Lower leg skin (tissue), 4 donors: Measurements from ENCODE around the gene MC2R. TPM values are rescaled to one million over a fixed set of nuclear protein-coding genes. Genes with fewer than 3 reads are reported as not detected.
A peak's percentile ranks its signal among the peaks of the same experiment; 100 is the strongest.

Source experiments
- DNase-seq, 2 donors: peaks; one replicate each; pipeline ENCODE4 v3.0.0-alpha.2; 2019; ENCODE audit warnings: low spot score in 2 of 2
- H3K4me3 ChIP-seq: fragments of 200-600 bp; sonication (generic); 2 replicates; pipeline ENCODE4 v1.5.1; 2017; ENCODE audit warnings: mild to moderate bottlenecking, low read depth; ENCODE audit not compliant: poor library complexity, severe bottlenecking
- CTCF ChIP-seq, 3 donors: fragments of 450-650 bp; IDR thresholded peaks; one replicate each; pipeline ENCODE4 v1.5.1; 2016; ENCODE audit warnings: antibody characterized with exemption in 3 of 3, mild to moderate bottlenecking in 3 of 3, moderate library complexity in 2 of 3
- POLR2A ChIP-seq, 2 donors: fragments of 450-650 bp; IDR thresholded peaks; one replicate each; pipeline ENCODE4 v1.6.1; 2016 to 2017; ENCODE audit warnings: antibody characterized with exemption in 2 of 2, mild to moderate bottlenecking in 1 of 2, moderate library complexity in 1 of 2
- WGBS, 2 donors: methylation state at CpG; one replicate each; pipeline ENCODE4 v1.1.5; 2018; 5-methylcytosine and 5-hydroxymethylcytosine counted together
- intact Hi-C: fragments of 100-400 bp; cut with DNase I; formaldehyde crosslinking; loops from one replicate; pipeline ENCODE4 v1.15.0; 2023; ENCODE audit warnings: low total_unique reads
- total RNA-seq, 4 donors: library from RNA; depleted of rRNA; stranded (reverse); fragments of >200 nt; gene quantifications; one replicate each; pipeline ENCODE4 v1.1.0, GENCODE V29; 2016

The MC2R gene
- total RNA-seq, 4 donors from 2014 or later, result not detected

GRCh38 chr18:13915995-13916431, 677 bp upstream of the MC2R start:
- WGBS, 2 donors, result 27 to 41% methylated on average over 7 of the region's 7 CpGs
- TF ChIP-seq CTCF (IDR thresholded peaks at IDR 0.05) (no peak), POLR2A (IDR thresholded peaks at IDR 0.05) (no peak)
- intact Hi-C loops, result no loop called here
- H3K4me3 ChIP-seq, result no peak overlapping the region
- peak in 1 of 2 donors; percentile 40 for DNase-seq

- intact Hi-C loops, result no loop called here
- DNase-seq, result peak in 1 of 2 donors; percentile 36
- 81 to 83% methylated on average over 9 of the region's 9 CpGs for WGBS, 2 donors
- no peak overlapping the region for H3K4me3 ChIP-seq
- TF ChIP-seq CTCF (IDR thresholded peaks at IDR 0.05) (no peak), POLR2A (IDR thresholded peaks at IDR 0.05) (no peak)
Observed at GRCh38 chr18:13914756-13915155, 580 bp downstream of the MC2R start.

DNA sequence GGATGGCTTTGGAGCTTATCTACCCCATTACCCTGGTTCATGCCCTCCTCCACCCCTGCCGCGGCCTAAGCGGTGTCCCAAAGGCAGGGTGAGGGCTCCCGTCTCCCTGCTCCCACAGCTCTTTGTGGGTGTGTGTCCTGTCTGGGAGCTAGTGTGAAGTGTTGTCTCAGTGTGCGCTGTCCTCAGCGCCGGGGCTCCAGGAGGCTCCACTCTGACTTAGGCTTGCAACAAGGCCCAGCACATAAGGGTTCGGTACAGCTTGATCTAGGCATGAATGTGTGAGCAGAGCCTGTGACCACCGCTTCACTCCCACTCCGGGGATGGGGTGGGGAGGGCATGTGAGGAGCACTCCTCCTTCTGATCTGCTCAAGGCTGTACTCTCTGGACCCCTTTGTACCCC, 1.2 kb downstream of the MC2R start:
- WGBS, 2 donors, result 94 to 96% methylated on average over 10 of the region's 10 CpGs

DNA sequence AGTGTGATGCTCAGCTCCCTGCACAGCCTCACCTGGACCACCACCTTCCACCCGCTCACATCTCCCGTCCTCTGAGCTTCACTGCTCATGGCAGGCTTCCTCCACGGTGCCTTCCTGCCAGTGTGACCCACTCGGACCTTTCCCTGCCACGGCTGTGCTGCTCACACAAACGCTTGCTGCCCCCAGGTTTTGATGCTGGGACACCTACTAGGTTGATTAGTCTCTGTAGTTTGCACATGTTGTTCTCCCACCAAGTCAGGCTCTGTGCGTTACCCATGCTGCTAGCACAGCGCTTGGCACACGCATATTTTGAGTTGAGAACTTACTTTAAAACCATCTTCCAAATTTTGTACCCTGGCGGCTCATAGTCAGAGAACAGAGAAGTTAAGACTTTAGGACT, 2.1 kb downstream of the MC2R start:
- no peak overlapping the region for H3K4me3 ChIP-seq
- intact Hi-C loops, result no loop called here
- WGBS, 2 donors, result 68 to 81% methylated on average over 10 of the region's 10 CpGs
- no peak for DNase-seq
- TF ChIP-seq CTCF (IDR thresholded peaks at IDR 0.05) (no peak), POLR2A (IDR thresholded peaks at IDR 0.05) (no peak)

More for the DNA sequence above, 1.2 kb downstream of the MC2R start:
- intact Hi-C loops, result no loop called here
- no peak for DNase-seq
- TF ChIP-seq CTCF (IDR thresholded peaks at IDR 0.05) (no peak), POLR2A (IDR thresholded peaks at IDR 0.05) (no peak)
- H3K4me3 ChIP-seq, result no peak overlapping the region

- peak in 1 of 2 donors; percentile 46 for DNase-seq
- no peak overlapping the region for H3K4me3 ChIP-seq
- 81 to 91% methylated on average over 9 of the region's 9 CpGs for WGBS, 2 donors
- intact Hi-C loops, result no loop called here
- TF ChIP-seq POLR2A (IDR thresholded peaks at IDR 0.05), result no peak
- no peak for TF ChIP-seq CTCF (IDR thresholded peaks at IDR 0.05)
Observed at GRCh38 chr18:13912601-13913000, 2.7 kb downstream of the MC2R start.

- TF ChIP-seq POLR2A (IDR thresholded peaks at IDR 0.05), result no peak
- no peak for TF ChIP-seq CTCF (IDR thresholded peaks at IDR 0.05)
- H3K4me3 ChIP-seq, result no peak overlapping the region
- WGBS, 2 donors, result 47 to 50% methylated on average over 6 of the region's 6 CpGs
- peak in 1 of 2 donors; percentile 61 for DNase-seq
- intact Hi-C loops, result no loop called here
Observed at GRCh38 chr18:13910986-13911385, 4.3 kb downstream of the MC2R start.
